A172 (cell line): ENCODE data around the gene SYNE1. TPM values are rescaled to one million over a fixed set of nuclear protein-coding genes. Genes with fewer than 3 reads are reported as not detected.
"Not testable (repeated sequence)": the region's sequence is repeated elsewhere in the genome, so short reads cannot be mapped to it uniquely, and the experiment has no call there.

Source experiments
- DNase-seq: peaks from one replicate; pipeline ENCODE4 v3.0.0-alpha.2; 2015; ENCODE audit warnings: low spot score
- total RNA-seq: library from RNA; depleted of rRNA; stranded (reverse); fragments of >200 nt; shearing (Covaris generic); gene quantifications from 2 replicates; pipeline ENCODE4 v1.2.3, GENCODE V29; 2014

Gene SYNE1
- total RNA-seq, 1 experiment from 2014 or later, result 43.9 TPM

- DNase-seq, result no peak
Observed at GRCh38 chr6:152423216-152424103, 213.7 kb downstream of the SYNE1 start.

- DNase-seq, result not testable (repeated sequence)
Observed at GRCh38 chr6:152421496-152421895, 215.7 kb downstream of the SYNE1 start.

- DNase-seq, result no peak
Observed at GRCh38 chr6:152420696-152421095, 216.5 kb downstream of the SYNE1 start.

GRCh38 chr6:152418551-152418950 lies 218.6 kb downstream of the SYNE1 start:
- no peak for DNase-seq

GRCh38 chr6:152416652-152417051 lies 220.5 kb downstream of the SYNE1 start:
- DNase-seq, result no peak

- DNase-seq, result no peak
Observed at GRCh38 chr6:152404936-152405595, 232.1 kb downstream of the SYNE1 start.

GRCh38 chr6:152404086-152404857 lies 232.9 kb downstream of the SYNE1 start:
- DNase-seq, result no peak

GRCh38 chr6:152402791-152403190 lies 234.4 kb downstream of the SYNE1 start:
- no peak for DNase-seq

- peak; percentile 76 for DNase-seq
Observed at GRCh38 chr6:152401978-152402377, 235.2 kb downstream of the SYNE1 start.

GRCh38 chr6:152399399-152399798 lies 237.8 kb downstream of the SYNE1 start:
- DNase-seq, result no peak

GRCh38 chr6:152398993-152399392 lies 238.2 kb downstream of the SYNE1 start:
- no peak for DNase-seq

- no peak for DNase-seq
Observed at GRCh38 chr6:152398316-152398715, 238.8 kb downstream of the SYNE1 start.

- DNase-seq, result no peak
Observed at GRCh38 chr6:152394303-152394702, 242.9 kb downstream of the SYNE1 start.

GRCh38 chr6:152391179-152391880 lies 245.8 kb downstream of the SYNE1 start:
- DNase-seq, result no peak

- DNase-seq, result no peak
Observed at GRCh38 chr6:152387091-152387490, 250.1 kb downstream of the SYNE1 start.

- no peak for DNase-seq
Observed at GRCh38 chr6:152386131-152386530, 251.0 kb downstream of the SYNE1 start.

GRCh38 chr6:152380993-152381898 lies 255.9 kb downstream of the SYNE1 start:
- DNase-seq, result peak; percentile 72

- peak; percentile 71 for DNase-seq
Observed at GRCh38 chr6:152380351-152380767, 256.8 kb downstream of the SYNE1 start.

GRCh38 chr6:152379423-152379822 lies 257.7 kb downstream of the SYNE1 start:
- no peak for DNase-seq

- DNase-seq, result peak; percentile 29
Observed at GRCh38 chr6:152378169-152378568, 259.0 kb downstream of the SYNE1 start.

GRCh38 chr6:152375197-152375596 lies 262.0 kb downstream of the SYNE1 start:
- DNase-seq, result no peak
